Fibroblast of the conjunctiva (primary cell): ENCODE measurements around the gene GPR132.
"Not testable (repeated sequence)": the region's sequence is repeated elsewhere in the genome, so short reads cannot be mapped to it uniquely, and the experiment has no call there.

Experiments used
- DNase-seq: peaks from one replicate; pipeline ENCODE4 v3.0.0-alpha.2; 2010; ENCODE audit warnings: low read depth

Gene GPR132

DNA sequence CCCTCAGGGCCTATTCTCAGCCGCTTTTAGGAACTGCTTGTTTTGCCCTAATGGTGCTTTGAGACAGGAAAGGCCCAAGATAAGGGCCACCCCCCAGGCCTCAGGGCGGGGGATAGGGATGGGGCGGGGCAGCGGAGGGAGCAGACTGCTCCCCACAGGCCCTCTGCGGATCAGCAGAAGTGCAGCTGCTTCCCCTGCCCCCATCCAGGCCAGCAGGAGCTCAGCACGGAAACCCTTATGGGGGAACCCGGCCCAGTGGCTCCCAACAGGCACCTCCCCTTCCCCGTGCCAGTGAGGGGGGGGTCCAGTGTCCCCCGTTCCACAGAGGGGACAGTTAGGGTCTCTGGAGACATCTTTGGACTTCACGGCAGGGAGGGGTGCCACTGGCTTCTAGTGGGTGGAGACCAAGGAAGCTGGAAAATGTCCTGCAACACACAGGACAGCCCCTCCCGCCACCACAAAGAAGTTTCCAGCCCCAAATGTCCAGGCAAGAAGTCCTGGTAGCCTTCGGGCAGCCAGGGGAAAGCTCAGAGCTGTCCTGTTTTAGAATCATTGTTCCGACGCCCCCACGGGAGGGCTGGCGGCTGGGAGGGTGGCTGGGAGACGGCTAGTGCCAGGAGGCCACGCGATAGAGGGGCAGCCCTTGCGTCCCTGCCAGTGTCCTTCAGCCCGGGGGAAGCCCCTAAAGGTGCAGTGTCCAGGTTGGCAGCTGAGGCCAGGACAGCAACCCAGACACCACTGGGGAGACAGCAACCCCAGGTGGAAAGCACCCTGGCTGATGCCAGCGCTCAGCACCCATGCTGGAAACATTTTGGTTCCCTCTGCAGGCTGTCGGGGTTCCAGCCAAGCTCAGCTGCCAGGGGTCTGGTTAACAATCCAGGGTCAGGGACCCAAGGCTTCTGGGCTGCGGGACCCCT is 10.4 kb upstream of the GPR132 start:
- no peak for DNase-seq

DNA sequence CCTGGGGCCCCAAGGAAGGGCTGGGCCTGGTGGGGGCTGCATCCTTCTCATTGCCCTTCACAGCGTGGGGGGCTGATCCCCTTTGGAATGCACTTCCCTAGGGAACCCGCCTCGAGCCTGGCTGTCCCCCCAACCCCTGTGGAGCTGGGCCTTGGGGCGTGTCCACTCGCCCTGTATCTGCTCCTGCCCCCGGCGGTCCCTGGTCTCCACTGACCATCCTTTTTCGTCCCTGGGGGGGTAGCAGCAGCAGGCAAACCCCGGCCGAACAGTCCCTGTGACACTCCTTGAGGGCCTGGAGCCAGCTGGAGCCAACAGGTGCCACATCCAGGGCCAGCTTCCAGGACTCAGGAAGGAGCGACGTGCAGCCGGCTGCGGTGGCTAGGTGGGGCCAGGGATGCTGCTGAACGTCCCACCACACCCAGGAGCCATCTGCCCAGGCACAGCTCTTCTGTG is 9.4 kb upstream of the GPR132 start:
- DNase-seq: no peak

DNA sequence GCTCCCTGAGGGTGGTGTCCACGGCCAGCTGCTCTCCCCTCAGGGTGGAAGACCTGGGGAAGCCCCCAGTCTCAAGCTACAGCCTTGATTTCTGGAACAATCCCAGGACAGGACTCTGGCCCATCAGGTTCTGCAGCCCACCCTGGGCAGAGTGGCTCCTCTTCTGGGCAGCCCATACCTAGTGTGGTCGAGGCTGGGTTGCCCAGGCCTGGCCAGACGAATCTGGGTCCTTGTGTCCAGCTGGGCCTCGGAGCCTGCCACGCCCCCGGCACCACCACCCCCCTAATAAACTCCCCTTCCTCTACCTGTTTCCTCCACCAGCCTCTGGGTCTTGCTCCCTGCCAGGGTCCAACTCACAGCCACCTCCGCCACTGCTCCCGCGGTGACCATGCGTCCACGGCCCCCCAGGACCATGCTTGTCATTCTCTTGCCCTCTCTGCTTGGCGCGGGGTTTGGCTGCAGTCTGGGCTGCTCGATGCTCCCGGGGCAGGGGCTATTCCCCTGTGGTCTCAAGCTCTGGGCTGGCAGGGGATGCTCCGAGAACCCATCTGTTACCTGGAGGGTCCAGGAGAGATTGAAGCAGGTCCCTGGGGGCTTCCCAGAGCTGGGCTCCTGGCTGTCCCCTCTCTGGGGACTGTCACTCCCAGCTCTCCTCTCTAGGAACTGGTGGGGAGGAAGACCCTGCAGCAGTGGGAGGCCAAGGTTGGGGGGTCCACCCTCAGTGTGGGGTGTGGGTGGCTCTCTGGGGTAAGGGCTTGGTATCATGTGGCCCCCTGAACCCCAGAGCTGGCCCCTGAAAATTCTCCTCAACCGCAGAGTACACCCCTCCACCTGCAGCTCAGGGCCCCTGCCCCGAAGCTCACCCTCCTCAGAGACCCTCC is 8.7 kb upstream of the GPR132 start:
- no peak for DNase-seq

GRCh38 chr14:105072892-105073719 is 7.9 kb upstream of the GPR132 start:
- DNase-seq: no peak

GRCh38 chr14:105072381-105072861 is 7.2 kb upstream of the GPR132 start:
- no peak for DNase-seq

DNA sequence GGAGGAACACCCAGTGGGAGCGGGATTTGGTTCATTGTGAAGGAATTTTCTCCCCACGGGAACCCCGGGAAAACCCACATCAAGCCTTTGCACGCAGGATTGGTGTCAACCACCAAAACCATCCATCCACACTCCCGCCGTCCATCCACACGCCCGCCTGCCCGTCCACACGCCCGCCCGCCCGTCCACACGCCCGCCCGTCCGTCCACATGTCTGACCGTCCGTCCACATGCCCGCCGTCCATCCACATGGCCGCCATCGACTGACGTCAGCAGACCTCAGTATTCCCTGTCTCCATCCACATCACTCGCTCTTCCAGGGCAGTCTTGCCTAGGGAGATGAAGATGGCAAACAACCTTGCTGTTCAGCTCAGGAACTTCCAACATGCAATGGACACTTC is 6.7 kb upstream of the GPR132 start:
- no peak for DNase-seq

DNA sequence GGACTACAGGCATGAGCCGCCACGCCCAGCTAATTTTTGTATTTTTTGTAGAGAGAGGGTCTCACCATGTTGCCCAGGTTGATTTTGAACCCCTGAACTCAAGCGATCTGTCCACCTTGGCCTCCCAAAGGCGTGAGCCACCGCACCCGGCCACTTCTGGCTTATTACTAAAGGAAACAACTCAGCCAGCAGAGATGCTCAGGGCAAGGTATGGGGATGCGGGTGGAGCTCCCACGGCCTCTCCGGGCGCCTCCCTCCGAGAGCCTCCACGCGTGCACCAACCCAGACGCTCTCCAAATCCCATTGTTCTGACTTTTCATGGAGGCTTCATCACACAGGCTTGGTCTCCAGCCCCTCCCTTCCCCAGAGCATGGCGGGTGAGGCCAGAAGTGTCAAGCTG is 6.1 kb upstream of the GPR132 start:
- no peak for DNase-seq

DNA sequence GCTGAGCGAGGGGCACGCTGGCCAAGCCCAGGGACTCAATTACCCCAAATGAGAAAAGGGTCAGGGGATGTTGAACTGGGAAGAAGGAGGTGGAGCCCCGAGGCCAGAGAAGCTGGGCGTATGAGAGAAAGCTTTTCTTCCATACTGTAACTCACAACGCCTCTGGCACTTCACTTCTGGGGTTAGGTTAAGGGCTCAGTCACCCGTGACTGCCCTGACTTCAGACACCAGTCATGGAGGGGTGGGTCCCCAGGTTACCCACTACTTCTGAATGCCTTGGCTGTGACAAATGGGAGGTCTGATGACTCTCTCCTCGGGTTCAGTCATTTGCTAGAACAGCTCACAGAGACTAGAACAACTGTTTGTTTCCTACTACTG is 5.5 kb upstream of the GPR132 start:
- DNase-seq: no peak

GRCh38 chr14:105069871-105070759 is 4.9 kb upstream of the GPR132 start:
- no peak for DNase-seq

- DNase-seq: no peak
Observed at GRCh38 chr14:105069522-105069870, 4.3 kb upstream of the GPR132 start.

DNA sequence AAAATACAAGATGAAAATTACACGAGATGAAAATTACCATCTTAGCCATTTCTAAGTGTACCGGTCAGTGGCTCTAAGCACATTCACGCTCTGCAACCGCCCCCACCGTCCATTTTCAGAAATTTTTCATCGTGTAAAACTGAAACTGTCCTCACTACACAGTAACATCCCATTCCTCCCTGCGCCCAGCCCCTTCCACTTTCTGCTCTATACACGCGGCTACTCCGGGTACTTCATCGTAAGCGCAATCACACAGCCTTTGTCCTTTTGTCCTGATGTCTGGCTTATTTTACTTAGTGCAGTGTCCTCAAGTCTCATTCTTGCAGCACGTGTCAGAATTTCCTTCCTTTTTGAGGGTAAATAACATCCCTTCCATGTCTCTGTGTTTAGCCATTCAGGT is 3.6 kb upstream of the GPR132 start:
- DNase-seq: no peak

DNA sequence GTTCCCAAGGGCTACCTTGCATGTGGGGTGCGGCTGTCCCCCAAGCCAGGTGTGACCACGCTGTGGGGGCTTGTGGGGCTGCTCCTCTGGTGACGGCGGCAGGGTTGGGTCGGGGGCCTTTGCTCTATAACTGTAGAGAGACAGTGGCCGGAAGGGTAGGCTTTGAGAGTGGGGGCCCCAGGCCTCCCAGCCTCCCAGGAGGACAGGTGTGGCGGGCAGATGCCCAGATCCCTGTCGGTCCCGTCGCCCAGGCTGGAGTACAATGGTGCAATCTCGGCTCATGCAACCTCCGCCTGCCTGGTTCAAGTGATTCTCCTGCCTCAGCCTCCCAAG is 2.7 kb upstream of the GPR132 start:
- no peak for DNase-seq

GRCh38 chr14:105067140-105067968 is 2.1 kb upstream of the GPR132 start:
- DNase-seq: no peak

DNA sequence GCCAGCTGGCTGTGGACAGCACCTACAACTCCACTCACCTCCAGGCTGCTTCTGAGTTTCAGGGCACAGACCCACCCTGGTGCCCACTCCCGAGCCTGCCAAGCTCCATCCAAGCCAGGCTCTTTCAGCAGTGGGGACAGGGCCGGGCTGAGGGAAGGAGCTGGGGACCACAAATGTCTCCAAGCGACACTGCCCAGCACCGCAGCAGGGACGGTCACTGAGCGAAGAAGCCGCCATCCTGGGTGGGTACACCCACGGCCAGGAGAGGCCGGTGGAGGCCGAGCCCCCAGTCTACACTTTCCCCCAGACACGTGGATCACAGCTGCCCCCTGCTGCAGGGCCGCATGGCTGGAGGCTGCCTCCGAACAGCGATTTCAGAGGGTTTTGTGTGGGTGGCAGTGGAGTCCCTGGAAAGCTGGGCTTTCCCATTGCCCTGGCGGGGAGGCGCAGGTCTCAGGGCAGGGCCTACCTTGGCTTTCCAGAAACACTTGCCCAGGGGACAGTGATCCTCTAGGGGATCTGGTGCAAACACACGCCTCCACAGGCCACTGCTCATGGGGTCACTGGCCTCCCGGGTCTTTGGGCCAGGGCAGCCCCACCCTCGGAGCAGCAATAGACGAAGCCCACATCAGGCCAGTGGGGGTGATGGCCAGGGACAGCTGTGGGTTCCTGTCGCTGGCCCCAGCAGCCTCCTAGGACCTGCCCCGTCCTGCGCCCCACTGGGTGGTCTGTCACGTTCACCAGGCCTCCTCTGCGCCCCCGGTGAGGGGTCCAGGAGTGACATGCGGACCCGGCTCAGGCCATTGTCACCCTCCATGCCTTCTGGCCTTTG is 1.2 kb upstream of the GPR132 start:
- no peak for DNase-seq

DNA sequence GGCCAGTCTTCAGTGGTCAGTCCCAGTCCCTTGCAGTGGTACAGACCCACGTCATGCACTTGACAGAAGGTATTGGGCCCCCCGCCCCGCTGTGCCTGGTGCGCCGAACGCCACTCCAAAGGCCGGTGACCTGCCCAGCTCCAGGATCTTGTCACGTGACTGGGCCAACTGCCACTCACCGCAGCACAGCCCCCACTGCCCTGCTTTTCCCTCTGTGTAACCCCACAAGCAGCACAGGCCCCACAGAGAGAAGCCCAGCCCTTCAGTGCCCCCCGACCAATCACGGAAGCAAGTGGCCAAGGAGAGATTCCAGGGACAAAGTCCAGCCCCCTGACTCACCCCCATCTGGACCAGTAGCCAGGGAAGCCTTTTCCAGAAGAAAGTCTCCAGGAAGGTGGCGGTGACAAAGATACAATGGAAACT is 498 bp downstream of the GPR132 start:
- DNase-seq: no peak

DNA sequence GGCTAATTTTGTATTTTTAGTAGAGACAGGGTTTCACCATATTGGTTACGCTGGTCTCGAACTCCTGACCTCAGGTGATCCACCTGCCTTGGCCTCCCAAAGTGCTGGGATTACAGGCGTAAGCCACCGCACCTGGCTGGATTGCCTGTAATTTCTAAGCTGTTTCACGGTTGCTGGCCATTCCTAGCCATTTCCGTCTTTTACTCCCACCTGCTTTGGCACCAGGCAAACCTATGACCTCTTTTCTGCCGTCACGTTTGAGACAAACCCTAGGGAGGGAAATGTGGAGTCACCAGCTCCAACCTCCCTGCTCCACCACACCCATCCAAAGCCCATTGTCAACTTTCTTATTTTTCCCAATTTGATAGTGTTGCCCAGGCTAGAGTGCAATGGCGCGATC is 1.2 kb downstream of the GPR132 start:
- DNase-seq: no peak

- not testable (repeated sequence) for DNase-seq
Observed at GRCh38 chr14:105063506-105063905, 1.7 kb downstream of the GPR132 start.

GRCh38 chr14:105063056-105063455 is 2.2 kb downstream of the GPR132 start:
- DNase-seq: no peak

GRCh38 chr14:105062048-105062433 is 3.2 kb downstream of the GPR132 start:
- no peak for DNase-seq
